OCI-LY3 (cell line): ENCODE data around the gene MGMT.

Experiments
- CTCF ChIP-seq: fragments of 200-600, 300-600 bp; sonication (generic); IDR thresholded peaks from 2 replicates; pipeline ENCODE4 v1.5.1; 2014; ENCODE audit warnings: antibody characterized with exemption, low read length, low read depth
- EZH2phosphoT487 ChIP-seq: fragments of 200-600 bp; shearing (Covaris generic); IDR thresholded peaks from 2 replicates; pipeline ENCODE4 v1.6.1; 2018; ENCODE audit warnings: antibody characterized with exemption, mixed run types, low read depth

GRCh38 chr10:129655679-129656031 lies 188.6 kb downstream of the MGMT start:
- TF ChIP-seq CTCF (no peak), EZH2phosphoT487 (no peak)
